Measurements from ENCODE around the gene LSR.

DNA sequence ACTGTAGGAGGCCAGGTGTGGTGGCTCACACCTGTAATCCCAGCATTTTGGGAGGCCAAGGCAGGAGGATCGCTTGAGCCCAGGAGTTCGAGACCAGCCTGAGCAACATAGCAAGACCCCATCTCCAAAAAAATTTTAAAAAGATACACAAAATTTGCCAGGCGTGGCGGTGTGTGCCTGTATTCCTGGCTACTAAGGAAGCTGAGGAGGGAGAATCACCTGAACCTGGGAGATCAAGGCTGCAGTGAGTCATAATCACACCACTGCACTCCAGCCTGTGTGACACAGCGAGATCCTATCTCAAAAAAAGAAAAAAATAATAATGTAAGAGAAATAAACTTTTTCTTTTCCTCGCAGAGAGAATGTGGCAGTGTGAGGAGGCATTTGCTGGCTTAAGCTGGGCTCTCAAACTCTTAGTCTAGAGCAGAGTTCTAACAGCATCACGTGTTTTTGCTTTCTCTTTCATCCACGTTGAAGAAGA lies 41.4 kb upstream of the LSR start:
- TF ChIP-seq POLR2A (IDR thresholded peaks at IDR 0.05) = no peak
- TF ChIP-seq, protein P1, sequence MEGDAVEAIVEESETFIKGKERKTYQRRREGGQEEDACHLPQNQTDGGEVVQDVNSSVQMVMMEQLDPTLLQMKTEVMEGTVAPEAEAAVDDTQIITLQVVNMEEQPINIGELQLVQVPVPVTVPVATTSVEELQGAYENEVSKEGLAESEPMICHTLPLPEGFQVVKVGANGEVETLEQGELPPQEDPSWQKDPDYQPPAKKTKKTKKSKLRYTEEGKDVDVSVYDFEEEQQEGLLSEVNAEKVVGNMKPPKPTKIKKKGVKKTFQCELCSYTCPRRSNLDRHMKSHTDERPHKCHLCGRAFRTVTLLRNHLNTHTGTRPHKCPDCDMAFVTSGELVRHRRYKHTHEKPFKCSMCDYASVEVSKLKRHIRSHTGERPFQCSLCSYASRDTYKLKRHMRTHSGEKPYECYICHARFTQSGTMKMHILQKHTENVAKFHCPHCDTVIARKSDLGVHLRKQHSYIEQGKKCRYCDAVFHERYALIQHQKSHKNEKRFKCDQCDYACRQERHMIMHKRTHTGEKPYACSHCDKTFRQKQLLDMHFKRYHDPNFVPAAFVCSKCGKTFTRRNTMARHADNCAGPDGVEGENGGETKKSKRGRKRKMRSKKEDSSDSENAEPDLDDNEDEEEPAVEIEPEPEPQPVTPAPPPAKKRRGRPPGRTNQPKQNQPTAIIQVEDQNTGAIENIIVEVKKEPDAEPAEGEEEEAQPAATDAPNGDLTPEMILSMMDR (IDR thresholded peaks at IDR 0.05) = no peak
